Stimulated activated CD8-positive, alpha-beta memory T cell treated with anti-CD3 and anti-CD28 coated beads, Interleukin-4, amount 100 ng/mL, for 48 hours (primary cell): ENCODE results near the gene DCDC2C.

Experiments used
- DNase-seq: peaks from one replicate; pipeline ENCODE4 v3.0.0-alpha.2; 2020

DCDC2C gene

DNA sequence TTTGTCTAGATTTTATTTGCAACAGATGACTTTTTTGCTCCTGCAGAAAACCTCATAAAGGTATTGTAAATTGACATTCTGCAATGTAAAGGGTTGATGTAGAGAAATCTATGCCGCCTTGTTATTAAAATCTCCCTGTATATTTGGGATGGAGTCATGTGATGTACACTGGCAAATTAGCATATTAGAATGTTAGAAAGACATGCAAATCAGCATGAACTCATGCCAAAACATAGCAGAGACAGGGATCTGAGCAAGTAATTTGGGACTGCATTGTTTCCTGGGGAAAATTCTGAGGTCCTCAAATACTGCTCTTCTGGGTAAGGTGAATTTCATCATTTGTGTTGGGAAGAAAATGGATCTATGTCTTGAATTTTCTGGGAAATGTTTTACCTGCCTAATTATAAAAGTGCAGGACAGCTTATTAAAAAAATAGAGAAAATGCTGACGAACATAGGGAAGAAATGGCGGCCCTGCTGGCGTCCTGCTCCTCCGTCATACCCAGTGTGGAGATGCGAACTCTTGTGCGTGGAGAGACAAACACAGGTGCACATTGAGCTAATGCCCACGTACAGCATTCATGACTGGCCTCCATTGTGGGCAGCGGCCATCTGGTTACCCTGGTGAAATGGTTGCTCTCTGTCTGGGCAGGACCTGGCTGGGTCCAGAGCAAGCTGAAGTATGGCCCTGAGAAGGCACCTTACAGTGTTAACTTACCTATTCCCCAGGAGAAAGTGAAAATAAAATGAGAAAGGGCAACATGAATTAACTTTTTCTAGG, 29.1 kb upstream of the DCDC2C start:
- no peak for DNase-seq

DNA sequence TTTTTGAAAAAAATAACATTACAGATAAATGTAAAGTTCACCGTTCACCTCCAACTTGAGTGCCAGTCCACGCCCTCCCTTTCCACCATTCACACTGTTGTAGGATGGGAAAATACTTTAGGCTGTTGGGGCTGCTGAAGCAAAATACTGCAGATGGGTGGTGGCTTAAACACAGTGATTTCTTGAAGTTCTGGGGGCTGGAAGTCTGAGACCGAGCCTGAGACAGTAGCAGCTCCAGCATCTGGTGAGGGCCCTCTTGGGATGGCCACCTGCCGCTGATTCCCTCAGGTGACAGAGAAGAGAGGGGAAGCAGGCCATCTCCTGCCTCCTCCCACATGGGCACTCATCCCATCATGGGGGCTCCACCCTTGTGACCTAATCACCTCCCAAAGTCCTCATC, 27.7 kb upstream of the DCDC2C start:
- DNase-seq: no peak

DNA sequence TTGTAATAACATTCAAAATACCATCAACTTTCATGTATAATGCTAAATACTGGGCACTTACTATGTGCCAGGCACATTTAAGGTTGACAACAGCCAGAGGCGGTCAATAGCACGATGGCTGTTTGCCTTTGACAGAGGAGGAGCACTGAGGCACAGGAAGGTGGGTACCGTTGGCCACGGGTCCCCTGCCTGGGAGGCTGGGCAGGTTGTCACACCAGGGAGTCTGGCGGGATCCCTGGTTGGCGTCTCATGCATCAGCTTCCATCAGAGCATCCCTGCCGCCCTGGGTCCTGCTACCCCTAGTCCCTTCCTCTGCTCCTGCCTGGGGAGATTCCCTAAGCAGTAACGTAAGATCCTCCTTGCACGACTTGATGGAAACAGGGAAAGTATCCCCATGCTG, 25.9 kb upstream of the DCDC2C start:
- no peak for DNase-seq

DNA sequence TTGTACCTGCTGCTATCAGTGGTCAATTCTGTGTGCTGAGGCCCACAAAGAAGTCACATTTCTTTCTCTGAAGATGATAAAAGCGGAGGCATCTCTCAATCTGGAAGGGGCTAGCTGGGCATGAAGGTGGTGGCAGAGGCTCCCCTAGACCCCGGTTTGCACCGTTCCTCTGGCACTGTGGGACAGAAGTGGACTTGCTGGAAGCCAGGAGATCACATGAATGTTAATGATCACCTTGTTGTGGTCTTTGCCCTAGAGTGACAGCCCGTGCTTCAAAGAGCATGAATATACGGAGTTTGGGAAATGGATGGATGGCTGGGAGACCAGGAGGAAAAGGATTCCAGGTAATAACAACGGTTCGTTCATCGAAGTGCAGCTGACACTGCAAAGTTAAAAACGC, 25.2 kb upstream of the DCDC2C start:
- DNase-seq: no peak

DNA sequence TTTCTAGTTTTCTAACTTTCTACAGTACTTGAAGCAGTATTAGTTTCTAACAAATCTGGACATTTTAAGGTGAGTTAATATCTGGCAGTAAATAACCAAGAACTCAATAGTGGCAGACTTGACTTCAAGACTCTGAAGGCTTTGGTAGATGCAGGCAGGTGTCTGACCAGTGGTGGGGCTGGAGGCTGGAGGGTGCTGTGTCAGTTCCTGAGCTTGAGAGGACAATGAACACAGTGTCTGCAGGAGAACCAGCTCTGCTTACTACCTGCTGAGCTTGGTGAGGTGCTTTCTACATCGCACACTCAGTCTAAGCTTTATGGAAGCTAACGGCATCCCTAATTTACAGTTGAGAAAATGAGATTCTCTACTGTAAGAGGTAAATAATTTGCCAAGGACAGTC, 24.2 kb upstream of the DCDC2C start:
- DNase-seq: no peak

DNA sequence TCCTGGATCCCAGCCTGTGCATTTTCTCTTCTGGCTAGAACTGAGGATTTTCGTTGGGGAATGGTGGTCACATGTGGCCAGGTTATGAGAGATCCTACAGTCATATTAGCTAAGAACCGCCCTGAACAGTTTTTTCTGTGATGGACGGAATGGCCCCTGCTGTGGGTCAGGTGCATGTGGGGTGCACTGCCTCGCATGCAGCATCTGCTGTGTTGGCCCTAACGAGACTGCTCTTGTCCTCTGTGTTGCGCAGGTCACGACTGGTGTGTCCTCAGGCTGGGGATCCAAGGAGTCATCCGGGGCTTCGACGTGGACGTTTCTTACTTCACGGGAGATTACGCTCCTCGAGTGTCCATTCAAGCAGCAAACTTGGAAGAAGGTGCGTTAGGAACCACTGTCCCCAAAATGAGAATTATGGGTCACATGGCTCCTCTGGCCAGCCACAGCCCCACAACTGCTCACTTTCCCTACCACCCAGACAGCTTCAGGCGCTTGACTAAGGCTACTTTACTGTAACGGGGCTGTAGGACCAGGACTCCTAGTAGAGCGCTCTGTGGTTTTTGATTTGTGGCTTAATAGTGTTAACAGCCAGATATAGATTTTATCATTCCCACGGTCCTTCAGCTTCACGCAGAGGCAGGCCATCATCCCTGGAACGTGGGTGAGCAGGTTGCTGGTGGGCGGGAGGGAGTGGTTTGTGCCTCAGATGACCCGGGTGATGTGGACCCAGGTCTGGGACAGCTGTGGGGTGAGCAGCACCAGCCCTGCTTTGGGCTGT, 23.6 kb upstream of the DCDC2C start:
- no peak for DNase-seq

DNA sequence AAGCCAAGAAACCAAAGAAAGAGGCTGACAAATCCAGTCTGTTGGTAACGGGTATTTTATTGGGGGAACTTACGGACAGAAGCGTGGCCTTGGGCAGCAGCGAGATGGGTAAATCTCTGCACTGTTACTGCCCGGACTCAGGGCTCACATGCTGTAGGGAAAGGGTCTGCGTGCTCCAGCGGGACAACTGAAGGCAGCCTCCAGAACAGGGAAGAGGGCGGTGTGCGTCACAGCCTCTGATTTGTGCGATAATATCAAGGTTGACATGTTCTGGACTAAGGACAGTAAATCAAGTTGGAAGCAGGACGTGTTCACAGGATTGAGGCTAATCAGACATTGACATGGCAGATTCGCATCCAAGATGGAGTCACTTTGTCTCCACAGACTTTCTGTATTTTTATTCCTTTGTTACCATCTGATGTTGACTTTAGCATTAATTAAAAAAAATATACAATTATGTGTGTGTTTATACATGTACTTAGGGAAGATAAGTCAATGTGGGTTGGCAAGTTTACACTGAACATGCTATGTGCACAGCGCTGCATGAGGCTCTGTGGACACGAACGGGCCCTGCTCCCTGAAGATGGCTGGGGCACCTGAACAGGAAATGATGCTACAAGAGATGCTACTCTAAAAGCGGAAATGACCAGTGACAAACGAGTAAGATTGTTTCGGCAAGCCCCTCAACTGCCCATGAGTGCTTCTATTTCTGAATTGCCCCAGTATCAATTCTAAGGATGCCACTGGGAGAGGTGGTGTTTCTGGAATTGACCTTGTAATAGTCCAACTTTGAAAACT, 22.6 kb upstream of the DCDC2C start:
- no peak for DNase-seq

DNA sequence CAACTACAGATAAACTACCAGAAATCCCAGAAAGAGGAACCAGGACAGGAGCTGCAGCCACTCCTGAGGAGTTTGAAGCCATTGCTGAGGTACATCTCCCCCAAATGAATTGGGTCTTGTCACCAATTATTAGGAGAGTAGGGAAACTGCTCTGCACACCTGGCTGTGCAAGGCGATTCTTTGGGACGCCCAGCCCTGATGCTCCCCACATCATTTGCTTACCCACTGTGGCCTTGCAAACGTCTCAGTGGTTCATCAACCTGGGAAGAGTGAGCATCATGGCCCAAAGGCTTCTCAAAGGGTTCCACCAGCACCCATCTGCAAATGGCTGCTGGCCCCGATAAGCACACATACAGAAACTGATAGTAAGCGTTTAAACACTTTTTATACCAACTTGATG, 21.8 kb upstream of the DCDC2C start:
- no peak for DNase-seq

DNA sequence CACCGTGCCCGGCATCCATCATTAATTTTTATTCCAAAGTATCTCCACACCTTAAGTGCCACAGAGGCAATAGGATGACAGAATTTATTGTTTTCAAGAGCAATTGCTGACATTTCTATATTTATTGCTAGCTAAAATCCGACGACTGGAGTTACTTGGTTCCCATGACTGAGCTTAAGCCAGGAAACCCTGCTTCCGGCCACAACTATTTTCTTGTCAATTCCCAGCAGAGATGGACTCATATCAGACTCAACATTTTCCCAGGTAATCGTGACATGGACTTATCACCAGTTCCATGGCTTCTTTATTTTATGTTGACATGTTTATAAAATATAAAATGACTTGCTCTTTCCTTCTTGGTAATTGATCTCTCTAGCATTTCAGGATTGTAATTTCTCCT, 20.6 kb upstream of the DCDC2C start:
- DNase-seq: no peak

DNA sequence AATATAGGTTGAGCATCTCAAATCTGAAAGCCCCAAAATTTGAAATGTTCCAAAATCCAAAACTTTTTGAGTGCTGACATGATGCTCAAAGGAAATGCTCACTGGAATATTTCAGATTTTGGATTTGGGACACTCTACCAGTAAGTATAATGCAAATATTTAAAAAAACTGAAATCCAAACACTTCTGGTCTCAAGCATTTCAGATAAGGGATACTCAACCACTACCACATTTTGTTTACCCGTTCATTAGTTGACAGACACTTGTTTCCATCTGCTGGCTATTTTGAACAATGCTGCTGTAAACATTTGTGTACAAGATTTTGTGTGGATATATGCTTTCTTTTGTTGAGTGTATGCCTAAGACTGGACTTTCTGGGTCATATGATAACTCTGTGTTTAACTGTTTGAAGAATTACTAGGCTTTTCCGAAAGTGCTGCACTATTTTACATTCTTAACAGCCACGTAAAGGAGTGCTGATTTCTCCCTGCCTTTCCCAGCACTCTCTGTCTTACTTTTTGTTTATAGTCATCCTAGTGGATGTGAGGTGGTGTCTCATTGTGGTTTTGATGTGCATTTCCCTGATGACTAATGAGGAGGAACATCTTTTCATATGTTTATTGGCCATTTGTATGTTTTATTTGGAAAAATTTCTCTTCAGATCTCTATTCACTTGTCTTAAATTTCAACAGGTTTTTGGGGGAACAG, 19.5 kb upstream of the DCDC2C start:
- no peak for DNase-seq

DNA sequence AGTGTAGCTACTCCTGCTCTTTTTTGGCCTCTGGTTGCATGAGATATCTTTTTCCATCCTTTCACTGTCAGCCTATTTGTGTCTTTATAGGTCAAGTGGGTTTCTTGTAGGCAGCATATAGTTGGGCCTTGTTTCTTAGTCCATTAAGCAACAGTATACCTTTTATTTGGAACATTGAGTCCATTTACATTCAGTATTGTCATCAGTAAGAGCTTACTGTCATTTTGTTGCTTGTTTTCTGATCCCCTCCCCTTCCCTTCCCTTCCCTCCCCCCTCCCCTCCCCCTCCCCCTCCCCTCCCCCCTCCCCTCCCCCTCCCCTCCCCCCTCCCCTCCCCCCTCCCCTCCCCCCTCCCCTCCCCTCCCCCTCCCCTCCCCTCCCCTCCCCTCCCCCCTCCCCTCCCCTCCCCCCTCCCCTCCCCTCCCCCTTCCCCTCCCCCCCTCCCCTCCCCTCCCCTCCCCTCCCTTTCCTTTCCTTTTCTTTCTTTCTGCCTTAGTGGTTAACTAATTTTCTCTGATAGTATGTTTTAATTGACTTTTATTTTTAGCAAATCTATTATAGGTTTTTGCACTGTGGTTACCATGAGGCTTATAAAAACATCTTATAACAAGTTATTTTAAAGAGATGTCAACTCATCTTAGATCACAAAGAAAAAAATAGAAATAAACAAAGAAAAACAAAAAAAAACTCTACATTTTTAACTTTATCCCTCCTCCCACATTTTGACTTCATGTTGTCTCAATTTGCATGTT, 13.2 kb upstream of the DCDC2C start:
- DNase-seq: no peak

DNA sequence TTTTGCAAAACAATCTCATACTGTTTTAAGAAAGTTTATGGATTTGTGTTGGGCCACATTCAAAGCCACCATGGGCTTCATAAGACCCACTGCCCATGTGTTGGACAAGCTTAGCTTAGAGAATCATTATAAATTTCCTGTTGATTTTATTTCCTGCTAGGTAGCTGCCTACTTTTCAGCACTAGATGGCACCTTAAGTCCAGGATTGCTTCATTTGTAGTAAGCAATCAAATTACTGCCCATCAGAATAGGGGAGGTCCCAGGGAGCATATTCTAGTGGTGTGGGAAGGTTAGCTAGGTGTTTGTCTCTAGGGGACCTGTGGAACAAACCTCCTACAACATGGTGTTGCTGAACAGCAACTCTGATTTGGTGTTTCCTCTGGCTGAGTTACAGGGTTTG, 11.0 kb upstream of the DCDC2C start:
- DNase-seq: no peak

DNA sequence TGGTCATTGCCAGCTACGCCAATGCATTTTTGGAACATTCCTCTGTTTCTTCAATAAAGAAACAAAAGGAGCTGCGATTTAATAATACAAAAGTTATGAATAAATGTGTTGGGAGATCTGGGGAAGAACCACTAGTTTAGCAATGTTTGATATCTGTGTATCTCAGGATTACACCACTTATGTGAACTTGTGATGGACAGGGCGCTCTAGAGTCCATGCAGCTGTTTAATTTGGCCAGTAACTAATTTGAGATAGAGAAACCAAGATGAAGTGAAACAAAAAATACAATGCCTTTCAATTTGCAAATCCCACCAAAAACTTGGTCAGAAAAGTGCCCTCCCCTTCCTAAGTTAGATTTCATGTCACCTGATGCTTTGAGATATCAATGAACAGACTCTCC, 6.8 kb upstream of the DCDC2C start:
- DNase-seq: no peak

DNA sequence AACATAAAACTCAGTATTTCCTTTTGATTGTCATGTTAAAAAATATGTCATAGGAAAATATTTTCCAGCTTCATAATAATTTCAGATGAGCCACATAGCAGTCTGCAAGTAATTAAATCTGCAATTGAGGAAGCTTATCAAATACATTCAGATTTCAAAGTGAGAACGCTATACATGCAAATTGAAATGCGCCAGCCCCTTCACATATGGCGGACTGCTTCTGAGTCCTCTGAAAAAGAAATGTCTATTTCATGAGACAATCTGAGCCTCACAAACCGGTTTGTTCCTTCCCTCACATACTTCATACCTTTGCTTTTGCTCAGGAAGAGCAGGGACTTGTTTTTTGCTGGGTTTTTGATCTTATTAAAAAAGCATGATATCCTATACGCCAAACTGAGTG, 2.3 kb upstream of the DCDC2C start:
- DNase-seq: no peak

DNA sequence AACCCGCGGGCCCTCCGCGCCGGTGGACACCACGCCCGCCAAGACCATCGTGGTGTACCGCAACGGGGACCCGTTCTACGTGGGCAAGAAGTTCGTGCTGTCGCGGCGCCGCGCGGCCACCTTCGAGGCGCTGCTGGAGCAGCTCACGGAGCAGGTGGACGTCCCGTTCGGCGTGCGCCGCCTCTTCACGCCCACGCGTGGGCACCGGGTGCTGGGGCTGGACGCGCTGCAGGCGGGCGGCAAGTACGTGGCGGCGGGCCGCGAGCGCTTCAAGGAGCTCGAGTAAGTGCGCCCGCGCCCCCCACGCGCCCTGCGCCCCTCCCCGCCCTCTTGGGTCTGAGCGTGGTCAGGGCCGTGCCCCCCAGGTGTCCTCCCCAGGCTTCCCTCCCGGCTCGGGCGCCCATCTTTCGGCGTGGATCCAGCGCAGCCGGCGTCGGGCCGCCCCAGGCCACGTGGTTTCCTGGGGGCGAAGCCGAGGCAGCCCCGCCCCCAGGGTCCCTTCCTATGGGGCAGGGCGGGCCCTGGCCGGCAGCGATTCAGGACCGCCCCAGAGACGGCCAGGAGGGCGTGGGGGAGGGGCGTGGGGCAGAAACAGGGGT, 481 bp downstream of the DCDC2C start:
- DNase-seq: no peak

DNA sequence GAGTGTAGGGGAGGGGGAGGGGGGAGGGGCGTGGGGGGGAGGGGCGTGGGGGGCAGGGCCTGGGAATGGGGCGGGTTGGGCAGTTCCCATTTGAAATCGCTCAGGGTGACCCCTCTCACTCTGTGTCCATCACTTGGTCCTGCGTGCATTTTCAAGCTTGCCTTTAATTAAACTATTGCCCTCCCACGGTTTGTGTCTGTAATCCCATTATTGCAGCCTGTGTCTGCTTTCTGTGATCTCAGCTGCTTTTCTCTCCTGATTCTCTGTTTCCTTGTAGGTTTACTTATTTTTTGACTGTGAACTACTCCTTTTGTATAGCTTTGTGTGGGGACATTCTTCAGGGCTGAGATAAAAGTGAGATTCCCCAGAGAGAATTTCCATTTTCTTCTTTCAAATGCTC, 1.3 kb downstream of the DCDC2C start:
- DNase-seq: no peak

DNA sequence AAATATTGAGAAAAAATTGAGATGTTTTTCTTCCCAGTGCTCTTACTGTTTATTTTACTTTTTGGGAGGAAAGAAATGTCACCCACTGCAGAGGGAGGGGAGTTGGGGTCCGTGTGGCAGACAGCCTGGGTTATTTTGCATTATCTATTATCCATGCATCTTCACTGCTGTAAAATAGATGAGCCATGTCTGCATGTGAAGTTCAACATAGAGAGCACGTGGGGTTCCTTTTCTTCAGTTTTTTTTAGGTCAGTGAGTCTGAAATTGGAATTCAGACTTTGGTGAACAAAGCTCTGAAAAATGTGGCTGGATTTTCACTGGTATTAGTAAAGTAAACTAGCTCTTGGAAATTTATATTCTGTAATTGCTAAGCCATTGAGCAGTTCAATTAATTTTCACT, 2.4 kb downstream of the DCDC2C start:
- DNase-seq: no peak

DNA sequence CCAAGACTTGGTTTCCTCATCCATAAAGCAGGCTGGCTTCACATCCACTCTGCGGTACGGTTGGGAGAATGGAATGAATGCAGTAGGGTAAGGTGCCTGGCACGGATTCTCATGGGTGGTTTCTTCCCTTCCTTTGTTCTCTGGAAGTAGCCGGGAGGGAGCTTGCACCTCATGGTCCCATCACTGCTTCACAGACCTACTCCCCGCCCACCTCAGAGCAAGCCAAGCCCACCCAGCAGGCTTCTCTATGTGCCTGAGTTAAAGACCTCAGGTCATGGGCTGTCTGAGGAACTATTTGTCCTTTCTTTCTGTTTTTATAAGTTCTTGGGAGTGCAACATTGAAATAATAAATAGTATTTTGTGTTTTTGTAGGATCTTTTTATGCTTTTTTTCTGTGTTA, 3.5 kb downstream of the DCDC2C start:
- DNase-seq: no peak

DNA sequence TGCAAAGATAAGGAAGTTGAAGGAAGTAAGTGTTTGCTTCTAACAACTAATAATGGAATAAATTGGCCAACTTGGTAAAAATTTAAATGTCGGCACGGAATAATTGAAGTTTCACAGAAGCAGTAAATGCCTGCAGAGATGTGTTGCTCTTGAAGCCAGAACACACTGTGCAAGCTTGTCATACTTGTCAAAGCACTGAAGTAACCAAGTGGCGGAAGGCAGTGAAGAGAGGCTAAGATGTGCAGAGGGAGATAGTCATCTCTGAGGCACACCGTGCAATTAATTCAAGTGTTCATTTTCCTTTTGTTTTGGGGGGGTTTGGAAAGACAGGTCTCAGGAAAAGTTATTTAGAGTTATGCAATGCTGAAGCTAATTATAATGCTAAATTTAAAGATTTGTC, 5.2 kb downstream of the DCDC2C start:
- DNase-seq: no peak

DNA sequence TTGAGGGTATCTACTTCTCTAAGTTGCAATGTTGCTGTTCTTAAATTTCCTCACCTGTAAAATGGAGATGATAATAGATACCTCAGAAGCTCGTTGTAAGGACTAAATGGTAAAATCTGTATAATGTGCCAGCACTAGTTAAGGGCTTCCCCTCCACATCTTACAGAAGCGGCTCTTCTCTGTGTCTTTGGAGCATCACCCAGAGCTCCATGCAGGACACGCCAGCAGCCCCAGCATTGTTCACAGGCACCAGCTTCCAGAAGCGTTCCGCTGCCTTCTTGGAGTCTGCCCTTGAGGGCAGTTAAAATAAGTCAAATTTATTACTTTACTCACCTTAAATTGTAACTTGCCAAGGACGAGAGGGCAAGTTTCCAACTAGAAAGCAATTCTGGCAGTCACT, 5.8 kb downstream of the DCDC2C start:
- DNase-seq: no peak

DNA sequence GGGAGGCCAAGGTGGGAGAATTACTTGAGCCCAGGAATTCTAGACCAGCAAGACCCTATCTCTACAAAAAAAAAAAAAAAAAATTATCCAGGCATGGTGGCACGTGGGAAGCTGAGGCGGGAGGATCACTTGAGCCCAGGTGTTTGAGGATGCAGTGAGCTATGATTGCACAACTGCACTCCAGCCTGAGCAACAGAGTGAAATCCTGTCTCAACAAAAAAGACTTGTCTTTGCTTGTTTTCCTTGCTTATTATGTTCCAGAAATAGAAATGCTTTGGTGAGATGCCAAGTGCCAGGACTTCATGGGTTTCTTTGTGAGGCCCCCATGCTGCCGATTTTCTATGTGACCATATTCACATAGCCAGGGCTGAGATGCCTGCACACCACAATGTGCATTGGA, 9.0 kb downstream of the DCDC2C start:
- no peak for DNase-seq
